GM13976 (cell line): ENCODE results near the gene KCTD21.
A peak's percentile ranks its signal among the peaks of the same experiment; 100 is the strongest.
"Not testable (repeated sequence)": the region's sequence is repeated elsewhere in the genome, so short reads cannot be mapped to it uniquely, and the experiment has no call there.

Source experiments
- DNase-seq: peaks from one replicate; pipeline ENCODE4 v3.0.0; 2012; ENCODE audit warnings: low spot score
- CTCF ChIP-seq: IDR thresholded peaks from 2 replicates; pipeline ENCODE4 v1.5.1; 2012; ENCODE audit warnings: borderline replicate concordance, mild to moderate bottlenecking; ENCODE audit not compliant: insufficient read depth; ENCODE audit errors: extremely low read depth, missing control alignments, control extremely low read depth
- in situ Hi-C: fragments of 300-500 bp; cut with MboI; formaldehyde crosslinking; loops from one replicate; pipeline ENCODE4 v1.12.0; 2022; ENCODE audit warnings: low sequenced_read_pairs, mixed read lengths, inconsistent platforms; ENCODE audit not compliant: unreplicated experiment

The KCTD21 gene

GRCh38 chr11:78187366-78188285 lies 800 bp downstream of the KCTD21 start:
- in situ Hi-C loops: no loop called here
- DNase-seq: peak; percentile 83
- TF ChIP-seq CTCF: no peak

GRCh38 chr11:78181185-78181584 lies 7.2 kb downstream of the KCTD21 start:
- DNase-seq: no peak
- in situ Hi-C loops: no loop called here
- no peak for TF ChIP-seq CTCF

- DNase-seq: no peak
- TF ChIP-seq CTCF: no peak
- in situ Hi-C loops: no loop called here
Observed at GRCh38 chr11:78180751-78181150, 7.7 kb downstream of the KCTD21 start.

GRCh38 chr11:78179459-78180071 lies 8.9 kb downstream of the KCTD21 start:
- TF ChIP-seq CTCF: no peak
- no peak for DNase-seq
- in situ Hi-C loops: no loop called here

- in situ Hi-C loops: no loop called here
- DNase-seq: no peak
- TF ChIP-seq CTCF: no peak
Observed at GRCh38 chr11:78177216-78177615, 11.2 kb downstream of the KCTD21 start.

- no peak for DNase-seq
- in situ Hi-C loops: no loop called here
- no peak for TF ChIP-seq CTCF
Observed at GRCh38 chr11:78176605-78177141, 11.8 kb downstream of the KCTD21 start.

- DNase-seq, in situ Hi-C loops: not testable (repeated sequence)
Observed at GRCh38 chr11:78175862-78176261, 12.6 kb downstream of the KCTD21 start.
